ENCODE measurements around the gene CLSTN1. TPM values are rescaled to one million over a fixed set of nuclear protein-coding genes. Genes with fewer than 3 reads are reported as not detected.

CLSTN1 gene
- total RNA-seq, 1 donor from 2014 or later, result 130 TPM

GRCh38 chr1:9858293-9859035, 34.7 kb upstream of the CLSTN1 start:
- no peak for TF ChIP-seq CTCF (IDR thresholded peaks at IDR 0.05; ENCODE audit: unreplicated experiment)
- H3K36me3 Mint-ChIP-seq (ENCODE audit: insufficient read depth), result peaks cover 18% of the 10 kb centered on the region
- H3K9me3 Mint-ChIP-seq (ENCODE audit: low read depth), result peaks cover 2% of the 10 kb centered on the region
- no peaks in the 10 kb centered on the region for H3K27me3 Mint-ChIP-seq
- DNase-seq (ENCODE audit: low spot score, unreplicated experiment), result no peak
- no peaks in the 10 kb centered on the region for H3K4me1 Mint-ChIP-seq (ENCODE audit: low read depth)
- H3K4me3 Mint-ChIP-seq (ENCODE audit: low read depth), result no peak overlapping the region
- no peak overlapping the region for H3K27ac Mint-ChIP-seq

GRCh38 chr1:9855186-9855585, 31.4 kb upstream of the CLSTN1 start:
- Mint-ChIP-seq H3K36me3 (ENCODE audit: insufficient read depth) (peaks cover 21% of the 10 kb centered on the region), H3K9me3 (ENCODE audit: low read depth) (peaks cover 2% of the 10 kb centered on the region), H3K27me3 (no peaks in the 10 kb centered on the region), H3K27ac (no peak overlapping the region), H3K4me3 (ENCODE audit: low read depth) (no peak overlapping the region), H3K4me1 (ENCODE audit: low read depth) (no peaks in the 10 kb centered on the region)
- DNase-seq (ENCODE audit: low spot score, unreplicated experiment), result no peak
- TF ChIP-seq CTCF (IDR thresholded peaks at IDR 0.05; ENCODE audit: unreplicated experiment), result no peak

GRCh38 chr1:9853249-9853595, 29.5 kb upstream of the CLSTN1 start:
- H3K27me3 Mint-ChIP-seq, result no peaks in the 10 kb centered on the region
- peaks cover 19% of the 10 kb centered on the region for H3K36me3 Mint-ChIP-seq (ENCODE audit: insufficient read depth)
- no peak for DNase-seq (ENCODE audit: low spot score, unreplicated experiment)
- no peak overlapping the region for H3K27ac Mint-ChIP-seq
- no peak overlapping the region for H3K4me3 Mint-ChIP-seq (ENCODE audit: low read depth)
- peaks cover 2% of the 10 kb centered on the region for H3K9me3 Mint-ChIP-seq (ENCODE audit: low read depth)
- H3K4me1 Mint-ChIP-seq (ENCODE audit: low read depth), result peaks cover under 1% of the 10 kb centered on the region
- no peak for TF ChIP-seq CTCF (IDR thresholded peaks at IDR 0.05; ENCODE audit: unreplicated experiment)

DNA sequence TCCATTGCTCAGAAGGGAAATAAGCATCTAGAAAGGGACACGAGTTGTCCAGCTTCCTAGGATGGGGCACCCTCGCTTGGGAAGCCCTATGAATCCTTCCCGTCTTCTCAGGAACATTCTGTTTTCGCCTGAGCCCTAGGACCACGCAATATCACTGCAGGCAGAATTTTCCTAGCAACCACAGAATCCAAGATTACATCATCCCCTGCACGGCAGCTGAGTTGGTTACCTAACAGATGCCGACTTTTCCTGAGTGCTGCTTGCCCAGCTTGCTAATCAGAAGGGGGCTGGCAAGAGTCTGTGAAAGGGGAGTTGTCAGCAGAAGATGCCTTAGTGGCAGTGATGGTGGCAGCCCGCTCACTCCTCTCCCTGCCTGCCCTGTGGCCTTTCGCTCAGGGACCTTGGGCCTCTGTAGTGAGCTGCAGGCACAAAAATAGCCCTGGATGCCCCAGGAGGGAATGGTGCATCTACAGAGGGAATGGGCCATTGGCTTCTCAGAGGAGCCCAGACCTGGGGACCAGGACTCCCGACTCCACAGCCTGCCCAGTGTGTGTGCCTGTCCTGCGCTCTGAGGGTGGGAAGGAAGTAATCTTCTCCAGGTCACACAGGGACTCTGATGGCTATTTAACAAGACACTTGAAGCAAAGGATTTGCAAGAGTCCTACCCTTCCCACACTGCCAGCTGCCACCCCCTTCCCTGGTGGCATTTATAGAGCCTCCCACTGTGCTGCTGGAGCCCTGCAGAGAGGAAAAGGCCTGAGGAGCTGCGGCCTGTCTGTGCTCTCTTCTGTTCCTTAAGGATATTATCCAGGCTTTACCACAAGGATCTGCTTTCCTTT, 28.9 kb upstream of the CLSTN1 start:
- Mint-ChIP-seq H3K9me3 (ENCODE audit: low read depth) (peaks cover 2% of the 10 kb centered on the region), H3K27ac (no peak overlapping the region)
- DNase-seq (ENCODE audit: low spot score, unreplicated experiment), result no peak

More for the DNA sequence above, 28.9 kb upstream of the CLSTN1 start:
- H3K4me3 Mint-ChIP-seq (ENCODE audit: low read depth), result no peak overlapping the region
- no peaks in the 10 kb centered on the region for H3K27me3 Mint-ChIP-seq
- TF ChIP-seq CTCF (IDR thresholded peaks at IDR 0.05; ENCODE audit: unreplicated experiment), result no peak
- H3K36me3 Mint-ChIP-seq (ENCODE audit: insufficient read depth), result peaks cover 14% of the 10 kb centered on the region
- H3K4me1 Mint-ChIP-seq (ENCODE audit: low read depth), result peaks cover 6% of the 10 kb centered on the region
